IMR-90 (cell line): ENCODE data around the gene CDC42SE1. TPM values are rescaled to one million over a fixed set of nuclear protein-coding genes. Genes with fewer than 3 reads are reported as not detected.

Source experiments
- ATAC-seq: fragments of 200-7000 bp; cut with Tn5 transposase; 2 replicates; pipeline ENCODE4 v1.9.1; 2020; ENCODE audit warnings: low read depth, mild to moderate bottlenecking, moderate library complexity
- BruUV-seq: library from RNA; stranded (reverse); fragments of 400-500 nt; replicated peaks from 2 replicates; lab custom pipeline; 2021; lab: Mats Ljungman, UMichigan
- CTCF ChIA-PET: fragments of 300-600 bp; formaldehyde crosslinking; extraction: SDS; loops from one replicate; lab custom pipeline; 2021; ENCODE audit warnings: antibody characterized with exemption; lab: Yijun Ruan, JAX
- POLR2A ChIA-PET: fragments of 300-600 bp; sonication (Branson Sonifier 250); formaldehyde crosslinking; loops from one replicate; lab custom pipeline; 2022; ENCODE audit warnings: antibody characterized with exemption; ENCODE audit not compliant: unreplicated experiment; lab: Charles Lee
- DNase-seq: peaks from one replicate; pipeline ENCODE4 v3.0.0; 2013
- H2AFZ ChIP-seq: replicated peaks from 2 replicates; pipeline ENCODE3; 2013; ENCODE audit warnings: low read length, mild to moderate bottlenecking; ENCODE audit not compliant: poor library complexity
- H2AK5ac ChIP-seq: 2 replicates; pipeline ENCODE4 v1.6.1; 2013; ENCODE audit warnings: low read depth, low read length, inconsistent platforms
- H2AK9ac ChIP-seq: replicated peaks from 2 replicates; pipeline ENCODE3; 2013; ENCODE audit warnings: mild to moderate bottlenecking, low read depth, low read length, moderate library complexity; ENCODE audit not compliant: poor library complexity
- H2BK120ac ChIP-seq: 2 replicates; pipeline ENCODE4 v1.6.1; 2013; ENCODE audit warnings: low read depth, low read length, inconsistent platforms
- H2BK15ac ChIP-seq: 3 replicates; pipeline ENCODE4 v1.6.1; 2013; ENCODE audit warnings: low read depth, low read length, inconsistent platforms
- H2BK20ac ChIP-seq: 2 replicates; pipeline ENCODE4 v1.6.1; 2013; ENCODE audit warnings: low read depth, mild to moderate bottlenecking, inconsistent platforms, low read length, moderate library complexity
- H2BK5ac ChIP-seq: 2 replicates; pipeline ENCODE4 v1.6.1; 2013; ENCODE audit warnings: mild to moderate bottlenecking, low read depth, low read length, inconsistent platforms; ENCODE audit not compliant: poor library complexity, severe bottlenecking
- H3K14ac ChIP-seq: replicated peaks from 2 replicates; pipeline ENCODE4 v1.6.1; 2013; ENCODE audit warnings: low read depth, low read length, inconsistent platforms
- H3K18ac ChIP-seq: 2 replicates; pipeline ENCODE4 v1.6.1; 2013; ENCODE audit warnings: low read depth, low read length, control low read depth
- H3K23ac ChIP-seq: 2 replicates; pipeline ENCODE4 v1.6.1; 2013; ENCODE audit warnings: low read depth, low read length, inconsistent platforms
- H3K27ac ChIP-seq: 2 replicates; pipeline ENCODE4 v1.5.1; 2013; ENCODE audit warnings: mild to moderate bottlenecking, control low read depth, low read length; ENCODE audit not compliant: insufficient read depth
- H3K27me3 ChIP-seq: 2 replicates; pipeline ENCODE4 v1.6.1; 2013; ENCODE audit warnings: low read length; ENCODE audit not compliant: control insufficient read depth, insufficient read depth
- H3K36me3 ChIP-seq: 2 replicates; pipeline ENCODE4 v1.6.1; 2013; ENCODE audit warnings: low read length, mixed read lengths; ENCODE audit not compliant: control insufficient read depth, insufficient read depth
- H3K4ac ChIP-seq: 2 replicates; pipeline ENCODE4 v1.6.1; 2013; ENCODE audit warnings: low read depth, low read length, inconsistent platforms
- H3K4me1 ChIP-seq: 2 replicates; pipeline ENCODE4 v1.6.1; 2013; ENCODE audit warnings: low read length, mixed read lengths; ENCODE audit not compliant: control insufficient read depth, insufficient read depth
- H3K4me2 ChIP-seq: 2 replicates; pipeline ENCODE4 v1.6.1; 2013; ENCODE audit warnings: low read depth, mild to moderate bottlenecking, control low read depth, low read length, moderate library complexity
- H3K4me3 ChIP-seq: 2 replicates; pipeline ENCODE4 v1.5.1; 2013; ENCODE audit warnings: low read depth, mild to moderate bottlenecking, control low read depth, low read length, moderate library complexity; ENCODE audit not compliant: insufficient read depth
- H3K56ac ChIP-seq: 2 replicates; pipeline ENCODE4 v1.6.1; 2013; ENCODE audit warnings: low read length, inconsistent platforms; ENCODE audit not compliant: insufficient read depth; ENCODE audit errors: extremely low read depth
- H3K79me1 ChIP-seq, 2 experiments: 2 replicates each; pipeline ENCODE4 v1.6.1; 2013; ENCODE audit warnings: low read length in 2 of 2, inconsistent platforms in 1 of 2, low read depth in 1 of 2
- H3K9ac ChIP-seq: 2 replicates; pipeline ENCODE4 v1.6.1; 2013; ENCODE audit warnings: low read depth, low read length, control low read depth
- H3K9me1 ChIP-seq: 2 replicates; pipeline ENCODE4 v1.6.1; 2013; ENCODE audit warnings: low read length, inconsistent platforms; ENCODE audit not compliant: insufficient read depth
- H3K9me3 ChIP-seq: 2 replicates; pipeline ENCODE4 v1.6.1; 2013; ENCODE audit warnings: low read length; ENCODE audit not compliant: control insufficient read depth, insufficient read depth
- H4K20me1 ChIP-seq: 2 replicates; pipeline ENCODE4 v1.6.1; 2013; ENCODE audit warnings: low read length, inconsistent platforms; ENCODE audit not compliant: insufficient read depth
- H4K5ac ChIP-seq: 2 replicates; pipeline ENCODE4 v1.6.1; 2013; ENCODE audit warnings: mild to moderate bottlenecking, low read depth, low read length, control low read depth
- H4K8ac ChIP-seq, 2 experiments: 2 replicates each; pipeline ENCODE4 v1.6.1; 2013; ENCODE audit warnings: low read depth in 2 of 2, low read length in 2 of 2, control low read depth in 1 of 2, inconsistent platforms in 1 of 2
- H4K91ac ChIP-seq: 2 replicates; pipeline ENCODE4 v1.6.1; 2013; ENCODE audit warnings: low read depth, low read length, inconsistent platforms; ENCODE audit not compliant: insufficient read depth
- BHLHE40 ChIP-seq: fragments of 150-350 bp; IDR thresholded peaks from 2 replicates; pipeline ENCODE4 v1.6.1; 2016; ENCODE audit warnings: mild to moderate bottlenecking, low read depth, low read length
- CHD1 ChIP-seq: IDR thresholded peaks from 2 replicates; pipeline ENCODE4 v1.6.1; 2012; ENCODE audit warnings: low read depth, low read length, improper control_type of control experiment
- FOS ChIP-seq: fragments of 150-350 bp; IDR thresholded peaks from 2 replicates; pipeline ENCODE4 v1.6.1; 2016; ENCODE audit warnings: low read depth, low read length
- MAFK ChIP-seq: IDR thresholded peaks from 2 replicates; pipeline ENCODE4 v1.6.1; 2012; ENCODE audit warnings: low read depth, low read length, improper control_type of control experiment
- MAZ ChIP-seq: IDR thresholded peaks from 2 replicates; pipeline ENCODE4 v1.6.1; 2012; ENCODE audit warnings: low read depth, mild to moderate bottlenecking, low read length, improper control_type of control experiment, moderate library complexity, borderline replicate concordance
- MXI1 ChIP-seq: IDR thresholded peaks from 2 replicates; pipeline ENCODE4 v1.6.1; 2012; ENCODE audit warnings: low read depth, mild to moderate bottlenecking, low read length, moderate library complexity, borderline replicate concordance
- NFE2L2 ChIP-seq: fragments of 150-350 bp; IDR thresholded peaks from 2 replicates; pipeline ENCODE4 v1.6.1; 2016; ENCODE audit warnings: low read depth, mild to moderate bottlenecking, low read length
- POLR2A ChIP-seq: IDR thresholded peaks from 2 replicates; pipeline ENCODE4 v1.6.1; 2012; ENCODE audit warnings: mild to moderate bottlenecking, low read depth, low read length
- RAD21 ChIP-seq: IDR thresholded peaks from 2 replicates; pipeline ENCODE4 v1.6.1; 2012; ENCODE audit warnings: low read length, improper control_type of control experiment
- RCOR1 ChIP-seq: IDR thresholded peaks from 2 replicates; pipeline ENCODE4 v1.6.1; 2012; ENCODE audit warnings: mild to moderate bottlenecking, low read length, improper control_type of control experiment; ENCODE audit not compliant: insufficient replicate concordance
- RFX5 ChIP-seq: IDR thresholded peaks from 2 replicates; pipeline ENCODE4 v1.8.0; 2012; ENCODE audit warnings: low read depth, mild to moderate bottlenecking, low read length, moderate library complexity
- SMC3 ChIP-seq: fragments of 150-350 bp; IDR thresholded peaks from 2 replicates; pipeline ENCODE4 v1.6.1; 2016; ENCODE audit warnings: low read depth, mild to moderate bottlenecking, antibody characterized with exemption, low read length, moderate library complexity
- WGBS, 2 experiments: methylation state at CpG; one replicate each; pipeline versions ENCODE4 v1.1.5 to v1.1.7; 2013; ENCODE audit warnings: missing lambda C conversion rate in 2 of 2; ENCODE audit not compliant: insufficient read length in 1 of 2; ENCODE audit errors: extremely low coverage in 2 of 2; 5-methylcytosine and 5-hydroxymethylcytosine counted together
- dilution Hi-C: fragments of 300-500 bp; cut with HindIII; formaldehyde crosslinking; loops from one replicate; pipeline ENCODE4 v1.14.3; 2018; ENCODE audit warnings: low sequenced_read_pairs; ENCODE audit not compliant: unreplicated experiment
- in situ Hi-C: fragments of 300-500 bp; cut with MboI; formaldehyde crosslinking; loops from 3 replicates; pipeline ENCODE4 v1.14.3; 2019; ENCODE audit warnings: low sequenced_read_pairs, inconsistent platforms, mixed read lengths
- intact Hi-C: fragments of 100-400 bp; cut with micrococcal nuclease; formaldehyde crosslinking; loops from 2 replicates; pipeline ENCODE4 v1.10.0; 2022
- polyA plus RNA-seq, 3 experiments: library from polyadenylated mRNA; depleted of rRNA; stranded (reverse); fragments of >200 nt; gene quantifications; 2 replicates each; pipeline ENCODE4 v1.2.3, GENCODE V29; 2012; ENCODE audit warnings: low replicate concordance in 1 of 3
- total RNA-seq: library from RNA; depleted of rRNA; stranded (reverse); fragments of >200 nt; gene quantifications from 2 replicates; pipeline ENCODE4 v1.2.3, GENCODE V29; 2012
- TF ChIP-seq, protein P1 (sequence below): conservative IDR thresholded peaks from 2 replicates; pipeline ENCODE4 v1.5.1; 2012; ENCODE audit warnings: mild to moderate bottlenecking, low read depth, low read length, improper control_type of control experiment
- TF ChIP-seq, protein P2 (sequence below): fragments of 150-350 bp; IDR thresholded peaks from 2 replicates; pipeline ENCODE4 v1.6.1; 2016; ENCODE audit warnings: low read depth, mild to moderate bottlenecking, low read length, moderate library complexity, borderline replicate concordance

Gene CDC42SE1
- total and polyA plus RNA-seq, 2 of the 4 experiments (the other 2 are of a cell fraction), result 47.0 to 58.5 TPM

DNA sequence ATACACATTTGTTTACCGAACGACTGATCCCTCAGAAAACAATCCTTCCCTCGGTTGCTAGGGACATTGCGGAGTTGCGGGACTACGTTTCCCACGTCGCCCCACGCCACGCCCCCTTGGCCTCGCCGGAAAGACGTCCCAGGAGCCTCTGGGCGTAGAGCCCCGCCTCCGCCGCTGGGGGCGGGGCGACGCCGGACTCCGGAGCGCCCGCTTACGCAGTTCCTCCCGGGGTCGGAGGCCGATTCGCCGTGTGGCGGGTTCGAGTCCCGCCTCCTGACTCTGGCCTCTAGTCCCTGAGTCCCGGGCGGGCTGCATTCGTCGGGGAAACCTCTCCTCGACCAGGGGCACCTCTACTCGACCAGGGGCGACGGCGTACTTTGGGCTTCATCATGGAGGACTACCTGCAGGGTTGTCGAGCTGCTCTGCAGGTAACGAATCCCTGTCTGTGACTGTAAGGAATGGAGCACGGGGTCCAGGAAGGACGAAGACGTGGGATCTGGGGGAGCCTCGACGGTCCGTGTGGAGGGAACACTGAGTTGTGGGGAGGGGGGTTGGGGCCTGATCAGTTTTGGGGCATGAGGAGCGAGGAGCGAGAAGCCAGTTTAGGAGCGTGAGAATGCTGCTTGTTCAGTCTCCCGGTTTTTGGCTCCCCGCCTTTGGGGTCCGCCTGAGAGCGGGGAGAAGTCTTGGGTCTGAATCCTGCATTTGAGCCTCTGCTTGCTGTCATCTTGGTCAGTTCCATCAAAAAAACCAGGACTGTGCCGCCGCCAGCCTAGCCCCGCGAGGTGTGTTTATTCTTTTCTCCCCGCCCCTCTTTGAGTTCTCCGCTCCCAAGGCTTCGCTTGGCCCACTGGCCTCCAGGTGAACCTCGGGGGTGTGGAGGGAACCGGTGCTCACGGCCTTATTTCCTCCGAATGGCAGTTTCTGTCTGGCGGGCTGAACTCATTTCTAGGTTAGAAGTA lies 50.9 kb downstream of the CDC42SE1 start, which contains the start of gene PRUNE1:
TSS of gene PRUNE1 (plus strand) at position 206 of the 962 bp plus-strand sequence. CDS start at position 390, 184 bp downstream.
- peak within 1 kb of the TSS; percentile 76 for H3K27ac ChIP-seq
- peaks cover 11% of the 10 kb centered on the region for H3K9me1 ChIP-seq
- H4K91ac ChIP-seq, result peak within 1 kb of the TSS; percentile 79
- H3K79me1 ChIP-seq, result peaks cover 16 to 52% of the 10 kb centered on the region in 2 experiments
- H3K9me3 ChIP-seq, result no peaks in the 10 kb centered on the region
- no peaks in the 10 kb centered on the region for H3K27me3 ChIP-seq
- H2AFZ ChIP-seq, result peak within 1 kb of the TSS; percentile 98
- H2BK20ac ChIP-seq, result no peak within 1 kb of the TSS
- POLR2A ChIA-PET, result interaction anchor here (0.5 kb wide), 1 partner anchor 430 kb away, joined by 3 read pairs; no protein-coding TSS in a partner anchor
- dilution Hi-C loops (no loop called here), in situ Hi-C loops (no loop called here), intact Hi-C loops (loop anchor here (5.0 to 10.0 kb wide), 2 partner anchors 54 to 444 kb away; partner anchors contain the start of gene MLLT11)
- WGBS, 2 experiments, result 1% methylated on average over 45 of the region's 69 CpGs; no CpG with 5 or more reads in 1 of the 2 experiments
- H4K20me1 ChIP-seq, result no peaks in the 10 kb centered on the region
- H3K18ac ChIP-seq, result peak within 1 kb of the TSS; percentile 43
- peak within 1 kb of the TSS; percentile 77 for H3K9ac ChIP-seq
- peak within 1 kb of the TSS; percentile 79 for H3K4me3 ChIP-seq
- CTCF ChIA-PET, result no interaction called here
- BruUV-seq, result no TSS peak
- peaks cover 5% of the 10 kb centered on the region; the same call in 1 of the 2 replicates for H3K4me1 ChIP-seq
- peak; percentile 90 for ATAC-seq
- peak within 1 kb of the TSS; percentile 73 to 95 for H4K8ac ChIP-seq
- peak within 1 kb of the TSS; percentile 99 for H3K4ac ChIP-seq
- DNase-seq, result peak; percentile 94
- peak within 1 kb of the TSS; percentile 94 for H2AK5ac ChIP-seq
- H4K5ac ChIP-seq, result peak within 1 kb of the TSS; percentile 76
- H3K14ac ChIP-seq, result peak within 1 kb of the TSS; percentile 99
- H2BK5ac ChIP-seq, result peak within 1 kb of the TSS; percentile 77
- H2AK9ac ChIP-seq, result peak within 1 kb of the TSS; percentile 97
- H3K56ac ChIP-seq, result peak within 1 kb of the TSS; percentile 70
- peak within 1 kb of the TSS; percentile 90 for H3K4me2 ChIP-seq
- peak within 1 kb of the TSS; percentile 29; the same call in 2 of the 3 replicates for H2BK15ac ChIP-seq
- H3K36me3 ChIP-seq, result no peaks in the 10 kb centered on the region
- peak within 1 kb of the TSS; percentile 98 for H3K23ac ChIP-seq
- peak within 1 kb of the TSS; percentile 80 for H2BK120ac ChIP-seq
- TF ChIP-seq, protein P1, sequence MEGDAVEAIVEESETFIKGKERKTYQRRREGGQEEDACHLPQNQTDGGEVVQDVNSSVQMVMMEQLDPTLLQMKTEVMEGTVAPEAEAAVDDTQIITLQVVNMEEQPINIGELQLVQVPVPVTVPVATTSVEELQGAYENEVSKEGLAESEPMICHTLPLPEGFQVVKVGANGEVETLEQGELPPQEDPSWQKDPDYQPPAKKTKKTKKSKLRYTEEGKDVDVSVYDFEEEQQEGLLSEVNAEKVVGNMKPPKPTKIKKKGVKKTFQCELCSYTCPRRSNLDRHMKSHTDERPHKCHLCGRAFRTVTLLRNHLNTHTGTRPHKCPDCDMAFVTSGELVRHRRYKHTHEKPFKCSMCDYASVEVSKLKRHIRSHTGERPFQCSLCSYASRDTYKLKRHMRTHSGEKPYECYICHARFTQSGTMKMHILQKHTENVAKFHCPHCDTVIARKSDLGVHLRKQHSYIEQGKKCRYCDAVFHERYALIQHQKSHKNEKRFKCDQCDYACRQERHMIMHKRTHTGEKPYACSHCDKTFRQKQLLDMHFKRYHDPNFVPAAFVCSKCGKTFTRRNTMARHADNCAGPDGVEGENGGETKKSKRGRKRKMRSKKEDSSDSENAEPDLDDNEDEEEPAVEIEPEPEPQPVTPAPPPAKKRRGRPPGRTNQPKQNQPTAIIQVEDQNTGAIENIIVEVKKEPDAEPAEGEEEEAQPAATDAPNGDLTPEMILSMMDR, result no peak
- TF ChIP-seq SMC3 (no peak), NFE2L2 (no peak), MAZ (peak; percentile 85), MAFK (no peak), RCOR1 (no peak), RAD21 (no peak), RFX5 (0 out of 2 replicates have a peak, but pooled peaks have one; percentile 9), BHLHE40 (no peak), POLR2A (peak; percentile 37), MXI1 (peak; percentile 65; the same call in 1 of the 2 replicates), CHD1 (no peak), FOS (no peak)
- TF ChIP-seq, protein P2, sequence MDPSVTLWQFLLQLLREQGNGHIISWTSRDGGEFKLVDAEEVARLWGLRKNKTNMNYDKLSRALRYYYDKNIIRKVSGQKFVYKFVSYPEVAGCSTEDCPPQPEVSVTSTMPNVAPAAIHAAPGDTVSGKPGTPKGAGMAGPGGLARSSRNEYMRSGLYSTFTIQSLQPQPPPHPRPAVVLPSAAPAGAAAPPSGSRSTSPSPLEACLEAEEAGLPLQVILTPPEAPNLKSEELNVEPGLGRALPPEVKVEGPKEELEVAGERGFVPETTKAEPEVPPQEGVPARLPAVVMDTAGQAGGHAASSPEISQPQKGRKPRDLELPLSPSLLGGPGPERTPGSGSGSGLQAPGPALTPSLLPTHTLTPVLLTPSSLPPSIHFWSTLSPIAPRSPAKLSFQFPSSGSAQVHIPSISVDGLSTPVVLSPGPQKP, result no peak
